ENCODE data around the gene SLC4A2. TPM values are rescaled to one million over a fixed set of nuclear protein-coding genes. Genes with fewer than 3 reads are reported as not detected.
A peak's percentile ranks its signal among the peaks of the same experiment; 100 is the strongest.

SLC4A2 gene
- total RNA-seq, 1 donor from 2014 or later: 182 TPM

GRCh38 chr7:151082141-151083070, 23.0 kb downstream of the SLC4A2 start:
- no peaks in the 10 kb centered on the region for H3K27me3 ChIP-seq (ENCODE audit: low read depth)
- intact Hi-C loops (cut with DNase I): no loop called here
- H3K9me3 ChIP-seq: no peaks in the 10 kb centered on the region
- peak overlapping the region; percentile 96 for H3K4me3 ChIP-seq
- H3K27ac ChIP-seq: peak overlapping the region; percentile 93
- ATAC-seq: no peak
- H3K4me1 ChIP-seq: peaks cover 54% of the 10 kb centered on the region
- TF ChIP-seq CTCF (IDR thresholded peaks at IDR 0.05): no peak
- peaks cover 7% of the 10 kb centered on the region for H3K36me3 ChIP-seq
- DNase-seq: no peak

DNA sequence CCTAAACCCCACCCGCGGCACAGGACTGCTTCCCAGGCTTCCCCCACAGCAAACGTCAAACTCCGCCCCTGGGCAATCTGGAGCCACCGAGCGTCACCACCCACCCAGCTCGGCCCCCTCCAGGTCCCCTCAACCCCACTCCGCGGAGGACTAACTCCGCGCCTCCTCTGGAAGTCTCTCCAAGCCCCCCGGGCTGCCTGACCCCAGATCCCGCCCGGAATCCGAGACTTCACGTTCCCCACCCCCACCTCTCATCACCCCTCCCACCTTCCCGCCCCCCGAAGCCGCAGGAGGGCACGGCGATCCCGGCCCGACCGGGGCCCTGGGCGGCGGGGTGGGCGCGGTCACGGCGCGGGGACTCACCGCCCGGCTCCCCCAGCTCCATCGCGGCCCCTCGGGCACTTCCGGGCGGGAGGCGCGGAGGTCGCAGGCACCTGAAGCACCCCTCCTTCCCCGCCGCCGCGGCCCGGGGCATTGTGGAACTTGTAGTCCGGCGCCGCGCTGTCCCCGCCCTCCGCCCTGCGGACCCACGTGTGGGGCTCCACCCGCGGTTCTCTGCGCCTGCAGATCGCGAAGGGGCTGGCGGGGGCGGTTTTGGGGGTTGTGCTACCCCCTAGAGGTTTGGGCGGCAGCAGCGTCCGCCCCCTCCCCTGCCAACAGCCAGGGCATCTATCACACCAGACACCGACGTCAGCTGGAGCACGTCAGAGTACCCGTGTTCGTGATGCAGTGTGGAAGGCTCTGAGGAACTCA, 23.9 kb downstream of the SLC4A2 start, which contains the start of gene TMUB1:
TMUB1 (minus strand) TSS at position 423 of the 753 bp plus-strand sequence. CDS start 930 bp downstream, outside the sequence.
- DNase-seq (peak; percentile 90), ATAC-seq (peak; percentile 32 to 66)
- Histone ChIP-seq H3K27me3 (ENCODE audit: low read depth) (no peaks in the 10 kb centered on the region), H3K4me1 (peaks cover 60% of the 10 kb centered on the region), H3K36me3 (no peaks in the 10 kb centered on the region), H3K4me3 (peak within 1 kb of the TSS; percentile 96), H3K27ac (peak within 1 kb of the TSS; percentile 84), H3K9me3 (no peaks in the 10 kb centered on the region)
- intact Hi-C loops (cut with DNase I): no loop called here
- no peak for TF ChIP-seq CTCF (IDR thresholded peaks at IDR 0.05)

- intact Hi-C loops (cut with DNase I): no loop called here
- Histone ChIP-seq H3K27ac (peak overlapping the region; percentile 84), H3K27me3 (ENCODE audit: low read depth) (no peaks in the 10 kb centered on the region), H3K36me3 (no peaks in the 10 kb centered on the region), H3K4me1 (peaks cover 60% of the 10 kb centered on the region), H3K9me3 (no peaks in the 10 kb centered on the region), H3K4me3 (peak overlapping the region; percentile 96)
- no peak for ATAC-seq
- no peak for TF ChIP-seq CTCF (IDR thresholded peaks at IDR 0.05)
- no peak for DNase-seq
Measured at GRCh38 chr7:151083824-151084160, 24.4 kb downstream of the SLC4A2 start.

- H3K27me3 ChIP-seq (ENCODE audit: low read depth): no peaks in the 10 kb centered on the region
- H3K9me3 ChIP-seq: no peaks in the 10 kb centered on the region
- peak overlapping the region; percentile 86 for H3K27ac ChIP-seq
- intact Hi-C loops (cut with DNase I): no loop called here
- peaks cover 63% of the 10 kb centered on the region for H3K4me1 ChIP-seq
- H3K4me3 ChIP-seq: peak overlapping the region; percentile 57
- ATAC-seq (no peak), DNase-seq (no peak)
- TF ChIP-seq CTCF (IDR thresholded peaks at IDR 0.05): no peak
- H3K36me3 ChIP-seq: no peaks in the 10 kb centered on the region
Measured at GRCh38 chr7:151085329-151085690, 25.9 kb downstream of the SLC4A2 start.

- TF ChIP-seq CTCF (IDR thresholded peaks at IDR 0.05): no peak
- H3K36me3 ChIP-seq: no peaks in the 10 kb centered on the region
- peak within 1 kb of the TSS; percentile 93 for H3K4me3 ChIP-seq
- peak; percentile 95 for DNase-seq
- peak; percentile 65 to 83 for ATAC-seq
- no peaks in the 10 kb centered on the region for H3K9me3 ChIP-seq
- intact Hi-C loops (cut with DNase I): no loop called here
- H3K27me3 ChIP-seq (ENCODE audit: low read depth): no peaks in the 10 kb centered on the region
- peak within 1 kb of the TSS; percentile 88 for H3K27ac ChIP-seq
- peaks cover 69% of the 10 kb centered on the region for H3K4me1 ChIP-seq
Measured at GRCh38 chr7:151085691-151086620, 26.6 kb downstream of the SLC4A2 start, which contains the start of gene AGAP3. AGAP3 (plus strand) TSS chr7:151086475; CDS start chr7:151086742, 267 bp downstream.

Measured in lower lobe of right lung (tissue), 2 donors.